B cell (primary cell): ENCODE measurements around the gene TVP23C. TPM values are rescaled to one million over a fixed set of nuclear protein-coding genes. Genes with fewer than 3 reads are reported as not detected.

Experiments
- ATAC-seq: fragments of 200-7000 bp; cut with Tn5 transposase; one replicate; pipeline ENCODE4 v1.10.0; 2021; ENCODE audit warnings: low read depth, mild to moderate bottlenecking, moderate number of reproducible peaks, moderate library complexity
- CTCF ChIA-PET: fragments of 350-600 bp; sonication (Branson Sonifier 250); formaldehyde crosslinking; loops from one replicate; lab custom pipeline; 2021; ENCODE audit warnings: antibody characterized with exemption, inconsistent platforms; lab: Charles Lee
- POLR2A ChIA-PET: fragments of 350-600 bp; sonication (Branson Sonifier 250); formaldehyde crosslinking; loops from one replicate; lab custom pipeline; 2021; ENCODE audit warnings: antibody characterized with exemption; lab: Charles Lee
- DNase-seq: peaks from one replicate; pipeline ENCODE4 v3.0.0; 2013
- H2AFZ ChIP-seq: 2 replicates; pipeline ENCODE4 v1.6.1; 2012; ENCODE audit warnings: mild to moderate bottlenecking, low read depth, low read length; ENCODE audit not compliant: insufficient read depth, poor library complexity, severe bottlenecking
- H3K27ac ChIP-seq, 2 donors: 1 replicate in 1 of 2; 2 replicates in 1 of 2; pipeline ENCODE4 v1.5.1; 2012 to 2013; ENCODE audit warnings: low read length in 2 of 2, mild to moderate bottlenecking in 2 of 2, moderate library complexity in 1 of 2
- H3K27me3 ChIP-seq, 4 experiments: fragments of 200-600 bp in 1 of 4; sonication (generic) in 1 of 4; replicated peaks in 1 of 4; 1 replicate in 2 of 4; 2 replicates in 2 of 4; pipeline versions ENCODE4 v1.6.1 to v1.7.0; 2013 to 2016; ENCODE audit warnings: low read length in 3 of 4, mild to moderate bottlenecking in 2 of 4, mixed read lengths in 1 of 4, moderate library complexity in 1 of 4; ENCODE audit not compliant: insufficient read depth in 4 of 4, control insufficient read depth in 3 of 4; ENCODE audit errors: control extremely low read depth in 1 of 4
- H3K36me3 ChIP-seq, 2 experiments: replicated peaks in 1 of 2; 1 replicate in 1 of 2; 2 replicates in 1 of 2; pipeline versions ENCODE4 v1.6.1 to v1.7.1; 2013; ENCODE audit warnings: low read length in 1 of 2; ENCODE audit not compliant: insufficient read depth in 2 of 2, control insufficient read depth in 1 of 2; ENCODE audit errors: control extremely low read depth in 1 of 2, extremely low read depth in 1 of 2
- H3K4me1 ChIP-seq, 2 donors: fragments of 200-600 bp in 1 of 2; sonication (generic) in 1 of 2; 1 replicate in 1 of 2; 2 replicates in 1 of 2; pipeline versions ENCODE4 v1.5.1 to v1.6.1; 2013 to 2017; ENCODE audit warnings: low read length in 2 of 2; ENCODE audit not compliant: control insufficient read depth in 2 of 2, insufficient read depth in 2 of 2
- H3K4me2 ChIP-seq: replicated peaks from 2 replicates; pipeline ENCODE3; 2012; ENCODE audit warnings: mild to moderate bottlenecking, low read depth, low read length; ENCODE audit not compliant: poor library complexity, severe bottlenecking
- H3K4me3 ChIP-seq, 5 experiments: fragments of 200-600 bp in 1 of 5; sonication (generic) in 1 of 5; 1 replicate in 3 of 5; 2 replicates in 2 of 5; pipeline versions ENCODE4 v1.5.1 to v1.7.0; 2011 to 2016; ENCODE audit warnings: low read length in 4 of 5, mild to moderate bottlenecking in 4 of 5, low read depth in 2 of 5, control low read depth in 1 of 5, moderate library complexity in 1 of 5; ENCODE audit not compliant: insufficient read depth in 1 of 5; ENCODE audit errors: control extremely low read depth in 1 of 5, extremely low read depth in 1 of 5
- H3K79me2 ChIP-seq: fragments of 200-600 bp; sonication (generic); one replicate; pipeline ENCODE4 v1.6.0; 2016; ENCODE audit warnings: low read length; ENCODE audit not compliant: control insufficient read depth, insufficient read depth
- H3K9ac ChIP-seq: fragments of 200-600 bp; sonication (generic); 2 replicates; pipeline ENCODE4 v1.6.1; 2017; ENCODE audit warnings: mild to moderate bottlenecking, low read length, moderate library complexity
- H3K9me3 ChIP-seq, 3 donors: one replicate each; pipeline versions ENCODE4 v1.6.1 to v1.7.1; 2013; ENCODE audit warnings: low read length in 2 of 3; ENCODE audit not compliant: control insufficient read depth in 2 of 3, insufficient read depth in 1 of 3; ENCODE audit errors: control extremely low read depth in 1 of 3
- H4K20me1 ChIP-seq: 2 replicates; pipeline ENCODE4 v1.6.0; 2012; ENCODE audit warnings: mild to moderate bottlenecking, low read length; ENCODE audit not compliant: insufficient read depth, control insufficient read depth, poor library complexity, severe bottlenecking
- H3K27ac Mint-ChIP-seq: one replicate; pipeline ENCODE4 v1.8.0; 2021; ENCODE audit warnings: mixed read lengths
- H3K27me3 Mint-ChIP-seq: one replicate; pipeline ENCODE4 v1.8.0; 2021; ENCODE audit warnings: mixed read lengths
- H3K4me1 Mint-ChIP-seq: one replicate; pipeline ENCODE4 v1.8.0; 2021; ENCODE audit warnings: mixed read lengths
- H3K4me3 Mint-ChIP-seq: one replicate; pipeline ENCODE4 v1.8.0; 2021; ENCODE audit warnings: mixed read lengths
- H3K9me3 Mint-ChIP-seq: one replicate; pipeline ENCODE4 v1.8.0; 2022; ENCODE audit warnings: mixed read lengths; ENCODE audit not compliant: insufficient read depth
- CTCF ChIP-seq: fragments of 200-600 bp; IDR thresholded peaks from one replicate; pipeline ENCODE4 v1.8.0; 2022; ENCODE audit warnings: antibody characterized with exemption, mild to moderate bottlenecking
- EZH2 ChIP-seq: IDR thresholded peaks from 2 replicates; pipeline ENCODE4 v1.6.1; 2012; ENCODE audit warnings: borderline replicate concordance, low read depth, mild to moderate bottlenecking, moderate library complexity, low read length; ENCODE audit not compliant: insufficient read depth, poor library complexity, severe bottlenecking
- WGBS: methylation state at CpG from one replicate; pipeline ENCODE4 v1.1.5; 2013; ENCODE audit warnings: missing lambda C conversion rate; ENCODE audit not compliant: insufficient coverage; 5-methylcytosine and 5-hydroxymethylcytosine counted together
- intact Hi-C: fragments of 100-400 bp; cut with micrococcal nuclease; formaldehyde crosslinking; loops from one replicate; pipeline ENCODE4 v1.10.0; 2022
- polyA plus RNA-seq: library from polyadenylated mRNA; depleted of rRNA; stranded (reverse); fragments of >200 nt; gene quantifications from 2 replicates; pipeline ENCODE4 v1.2.3, GENCODE V29; 2012
- total RNA-seq, 2 donors: library from RNA; stranded (reverse); fragments of 120-200 nt in 1 of 2; gene quantifications; 1 replicate in 1 of 2; 2 replicates in 1 of 2; pipeline versions ENCODE4 v1.2.3 to v1.2.4, GENCODE V29; 2013 to 2022

The TVP23C gene
- total and polyA plus RNA-seq, 2 donors (not counting 1 experiment from before 2014, with no cell fraction given) = 8.6 to 30.9 TPM

GRCh38 chr17:15482476-15482875, 80.8 kb downstream of the TVP23C start:
- intact Hi-C loops = no loop called here
- Histone ChIP-seq H2AFZ (no peak overlapping the region), H3K36me3 (no peaks in the 10 kb centered on the region), H3K27me3 (no peaks in the 10 kb centered on the region), H4K20me1 (no peaks in the 10 kb centered on the region), H3K4me1 (no peaks in the 10 kb centered on the region), H3K79me2 (no peaks in the 10 kb centered on the region), H3K9me3 (no peaks in the 10 kb centered on the region), H3K4me3 (no peak overlapping the region), H3K4me2 (no peak overlapping the region), H3K9ac (no peak overlapping the region), H3K27ac (no peak overlapping the region)
- 80% methylated on average over 6 of the region's 6 CpGs for WGBS
- POLR2A ChIA-PET = no interaction called here
- TF ChIP-seq CTCF = no peak
- DNase-seq (no peak), ATAC-seq (no peak)
- Mint-ChIP-seq H3K4me1 (no peaks in the 10 kb centered on the region), H3K27me3 (no peaks in the 10 kb centered on the region), H3K27ac (no peak overlapping the region), H3K4me3 (no peak overlapping the region), H3K9me3 (no peaks in the 10 kb centered on the region)
- CTCF ChIA-PET = no interaction called here

DNA sequence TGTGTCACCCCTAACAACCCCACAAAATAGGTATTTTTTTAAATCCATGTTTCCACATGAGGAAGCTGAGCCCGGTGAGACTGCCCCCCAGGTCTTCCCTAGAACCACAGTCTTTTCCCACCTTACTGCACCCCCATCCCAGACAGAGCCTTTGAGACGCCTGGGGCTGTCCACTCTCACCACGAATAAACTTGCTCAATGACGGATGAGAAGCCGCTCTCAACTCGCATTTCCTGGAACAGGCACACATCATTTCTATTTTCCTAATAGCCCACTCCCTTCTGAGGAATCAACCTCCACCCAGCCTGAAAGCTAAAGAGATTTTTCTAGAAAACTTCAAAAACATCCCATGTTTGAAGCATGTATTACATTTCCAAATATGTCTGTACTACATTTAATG, 81.8 kb downstream of the TVP23C start:
- Histone ChIP-seq H3K4me2 (no peak overlapping the region), H3K9me3 (no peaks in the 10 kb centered on the region), H4K20me1 (no peaks in the 10 kb centered on the region), H2AFZ (no peak overlapping the region), H3K9ac (no peak overlapping the region), H3K27me3 (no peaks in the 10 kb centered on the region), H3K4me3 (no peak overlapping the region), H3K79me2 (no peaks in the 10 kb centered on the region), H3K36me3 (no peaks in the 10 kb centered on the region), H3K27ac (no peak overlapping the region), H3K4me1 (no peaks in the 10 kb centered on the region)
- Mint-ChIP-seq H3K27me3 (no peaks in the 10 kb centered on the region), H3K4me1 (no peaks in the 10 kb centered on the region), H3K9me3 (no peaks in the 10 kb centered on the region), H3K27ac (no peak overlapping the region), H3K4me3 (no peak overlapping the region)
- TF ChIP-seq EZH2 = no peak
- TF ChIP-seq CTCF = no peak
- ChIA-PET POLR2A (no interaction called here), CTCF (interaction anchor here (2.0 kb wide), 1 partner anchor 21 kb away, joined by 5 read pairs; no protein-coding TSS in a partner anchor)
- intact Hi-C loops = no loop called here
- ATAC-seq = no peak
- 87% methylated on average over 6 of the region's 6 CpGs for WGBS
- DNase-seq = no peak
